HG03108 (cell line): ENCODE results near the gene USP15.
"Not testable (repeated sequence)": the region's sequence is repeated elsewhere in the genome, so short reads cannot be mapped to it uniquely, and the experiment has no call there.

ENCODE experiments used
- ATAC-seq: cut with Tn5 transposase; IDR thresholded peaks from one replicate; pipeline ENCODE4 v1.9.1; 2021; ENCODE audit warnings: moderate library complexity; ENCODE audit not compliant: unreplicated experiment

USP15 gene

GRCh38 chr12:62435303-62436163 is 175.3 kb downstream of the USP15 start:
- peak; percentile 69 for ATAC-seq

- no peak for ATAC-seq
Measured at GRCh38 chr12:62436164-62436503, 175.9 kb downstream of the USP15 start.

- no peak for ATAC-seq
Measured at GRCh38 chr12:62438098-62438692, 178.0 kb downstream of the USP15 start.

- ATAC-seq: no peak
Measured at GRCh38 chr12:62446754-62447452, 186.7 kb downstream of the USP15 start.

DNA sequence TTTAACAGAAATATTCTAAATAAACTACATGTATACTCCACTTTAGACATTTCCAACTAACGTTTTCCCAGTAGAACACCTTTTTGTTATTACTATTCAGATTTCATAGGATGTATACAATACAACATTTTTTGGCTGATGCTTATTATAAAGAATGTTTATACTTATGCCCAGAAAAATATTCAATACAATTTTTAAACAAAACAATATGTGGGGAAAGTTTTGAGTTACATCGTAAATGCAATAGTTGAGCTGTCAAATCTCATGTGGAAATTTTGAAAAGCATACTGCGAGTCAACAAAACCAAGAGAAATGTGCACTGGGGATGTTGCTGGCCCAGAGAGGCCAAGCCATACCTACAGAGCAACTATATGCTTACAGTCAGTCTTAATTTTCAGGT is 188.2 kb downstream of the USP15 start:
- no peak for ATAC-seq

- not testable (repeated sequence) for ATAC-seq
Measured at GRCh38 chr12:62455429-62455828, 195.2 kb downstream of the USP15 start.

GRCh38 chr12:62458626-62459025 is 198.4 kb downstream of the USP15 start:
- no peak for ATAC-seq

- ATAC-seq: no peak
Measured at GRCh38 chr12:62459976-62460375, 199.8 kb downstream of the USP15 start.

DNA sequence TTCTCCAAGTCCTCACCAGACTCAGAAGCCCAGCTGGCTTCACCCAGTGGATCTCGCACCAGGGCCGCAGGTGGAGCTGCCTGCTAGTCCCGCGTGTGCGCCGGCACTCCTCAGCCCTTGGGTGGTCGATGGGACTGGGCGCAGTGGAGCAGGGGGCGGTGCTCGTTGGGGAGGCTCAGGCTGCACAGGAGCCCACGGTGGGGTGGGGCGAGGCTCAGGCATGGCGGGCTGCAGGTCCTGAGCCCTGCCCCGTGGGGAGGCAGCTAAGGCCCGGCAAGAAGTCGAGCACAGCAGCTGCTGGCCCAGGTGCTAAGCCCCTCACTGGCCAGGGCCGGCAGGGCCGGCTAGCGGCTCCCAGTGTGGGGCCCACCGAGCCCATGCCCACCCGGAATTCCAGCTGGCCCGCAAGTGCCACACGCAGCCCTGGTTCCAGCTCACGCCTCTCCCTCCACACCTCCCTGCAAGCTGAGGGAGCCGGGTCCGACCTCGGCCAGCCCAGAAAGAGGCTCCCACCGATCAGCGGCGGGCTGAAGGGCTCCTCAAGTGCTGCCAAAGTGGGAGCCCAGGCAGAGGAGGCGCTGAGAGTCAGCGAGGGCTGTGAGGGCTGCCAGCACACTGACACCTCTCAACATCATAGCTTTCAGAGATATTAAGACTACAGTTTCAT is 201.1 kb downstream of the USP15 start:
- ATAC-seq: not testable (repeated sequence)

GRCh38 chr12:62463252-62463651 is 203.0 kb downstream of the USP15 start:
- not testable (repeated sequence) for ATAC-seq
